Femur (tissue), 1 donor: ENCODE data around the gene EPAS1.
A peak's percentile ranks its signal among the peaks of the same experiment; 100 is the strongest.

Source experiments
- DNase-seq: peaks from one replicate; pipeline ENCODE4 v3.0.0-alpha.2; 2017

The EPAS1 gene

GRCh38 chr2:46367286-46367685 is 70.1 kb downstream of the EPAS1 start:
- DNase-seq = no peak

GRCh38 chr2:46368401-46368800 is 71.2 kb downstream of the EPAS1 start:
- no peak for DNase-seq

- no peak for DNase-seq
Observed at GRCh38 chr2:46369783-46370182, 72.6 kb downstream of the EPAS1 start.

- no peak for DNase-seq
Observed at GRCh38 chr2:46371854-46372253, 74.6 kb downstream of the EPAS1 start.

GRCh38 chr2:46372475-46372874 is 75.3 kb downstream of the EPAS1 start:
- no peak for DNase-seq

DNA sequence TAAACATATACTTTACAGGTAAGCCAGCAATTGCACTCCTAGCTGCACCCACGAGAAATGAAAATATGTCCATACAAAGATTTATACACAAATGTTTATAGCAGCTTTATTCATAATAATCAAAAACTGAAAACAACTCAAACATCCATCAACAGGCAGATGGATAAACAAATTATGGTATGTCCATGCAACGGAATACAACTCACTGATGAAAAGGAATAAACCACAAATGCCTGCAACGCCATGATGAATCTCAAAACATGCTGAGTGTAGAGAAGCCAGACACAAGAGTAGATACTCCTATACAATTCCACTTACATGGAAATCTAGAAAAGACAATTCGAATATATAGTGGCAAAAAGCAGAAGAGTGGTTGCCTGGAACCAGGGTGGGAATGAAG is 76.0 kb downstream of the EPAS1 start:
- no peak for DNase-seq

DNA sequence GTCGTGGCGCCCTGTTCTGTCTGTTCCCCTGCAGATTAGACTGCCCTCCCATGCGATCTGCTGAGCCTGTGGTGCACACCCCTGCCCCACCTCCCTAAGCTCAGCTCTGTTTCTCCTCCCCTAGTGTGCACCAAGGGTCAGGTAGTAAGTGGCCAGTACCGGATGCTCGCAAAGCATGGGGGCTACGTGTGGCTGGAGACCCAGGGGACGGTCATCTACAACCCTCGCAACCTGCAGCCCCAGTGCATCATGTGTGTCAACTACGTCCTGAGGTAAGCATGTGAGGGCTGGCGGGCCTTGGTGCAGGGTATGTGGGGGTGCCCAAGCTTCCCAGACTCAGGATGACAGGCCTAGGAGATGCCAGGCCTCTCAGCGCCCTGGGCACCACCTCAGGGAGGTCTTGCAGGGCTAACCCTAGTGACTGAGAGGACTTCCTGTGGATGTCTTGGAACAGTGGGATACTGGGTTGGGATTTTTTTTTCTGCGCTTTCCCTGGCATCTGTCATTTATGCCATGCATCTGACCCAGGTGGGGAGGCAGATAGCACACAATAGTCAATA is 78.4 kb downstream of the EPAS1 start:
- DNase-seq = peak; percentile 7

GRCh38 chr2:46376586-46376985 is 79.4 kb downstream of the EPAS1 start:
- no peak for DNase-seq

DNA sequence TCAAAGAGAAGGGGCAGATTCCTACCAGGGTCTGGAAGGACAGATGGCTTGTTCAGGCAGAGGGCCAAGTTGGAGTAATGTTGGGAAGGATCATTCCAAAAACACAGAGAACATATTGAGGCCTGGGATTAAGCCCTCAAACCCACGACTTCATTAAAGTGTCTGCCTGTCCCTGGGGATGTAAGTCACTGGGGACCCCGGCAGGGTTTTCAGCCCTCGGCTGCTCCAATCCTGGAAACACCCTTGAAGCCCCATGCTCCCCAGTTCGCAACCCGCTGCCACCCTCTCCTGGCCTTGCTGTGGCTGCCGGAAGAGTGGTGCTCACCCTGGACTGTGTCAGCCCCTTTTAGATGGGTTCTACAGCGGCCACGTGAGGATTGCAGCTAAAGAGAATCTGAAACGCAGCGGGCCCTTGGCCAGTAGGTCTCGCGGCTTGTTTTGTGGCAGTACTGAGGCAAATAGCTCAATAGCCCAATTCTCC is 79.9 kb downstream of the EPAS1 start:
- DNase-seq = no peak

GRCh38 chr2:46377666-46378560 is 80.7 kb downstream of the EPAS1 start:
- no peak for DNase-seq

DNA sequence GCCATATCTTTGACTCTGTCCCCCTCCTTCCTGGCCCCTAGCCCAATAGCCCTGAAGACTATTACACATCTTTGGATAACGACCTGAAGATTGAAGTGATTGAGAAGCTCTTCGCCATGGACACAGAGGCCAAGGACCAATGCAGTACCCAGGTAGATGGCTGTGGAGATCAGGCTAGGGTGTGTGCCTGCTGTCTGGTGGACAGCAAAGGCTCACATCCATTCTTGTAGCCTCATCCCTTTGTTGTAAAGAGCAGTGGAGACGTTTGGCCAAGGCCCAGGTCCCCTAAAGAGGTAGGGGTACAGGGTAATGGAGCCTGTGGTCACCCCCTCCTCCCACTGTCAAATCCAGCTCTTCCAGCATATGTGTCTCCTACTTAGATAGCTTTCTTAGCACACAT is 81.4 kb downstream of the EPAS1 start:
- no peak for DNase-seq

GRCh38 chr2:46379213-46380037 is 82.2 kb downstream of the EPAS1 start:
- no peak for DNase-seq

DNA sequence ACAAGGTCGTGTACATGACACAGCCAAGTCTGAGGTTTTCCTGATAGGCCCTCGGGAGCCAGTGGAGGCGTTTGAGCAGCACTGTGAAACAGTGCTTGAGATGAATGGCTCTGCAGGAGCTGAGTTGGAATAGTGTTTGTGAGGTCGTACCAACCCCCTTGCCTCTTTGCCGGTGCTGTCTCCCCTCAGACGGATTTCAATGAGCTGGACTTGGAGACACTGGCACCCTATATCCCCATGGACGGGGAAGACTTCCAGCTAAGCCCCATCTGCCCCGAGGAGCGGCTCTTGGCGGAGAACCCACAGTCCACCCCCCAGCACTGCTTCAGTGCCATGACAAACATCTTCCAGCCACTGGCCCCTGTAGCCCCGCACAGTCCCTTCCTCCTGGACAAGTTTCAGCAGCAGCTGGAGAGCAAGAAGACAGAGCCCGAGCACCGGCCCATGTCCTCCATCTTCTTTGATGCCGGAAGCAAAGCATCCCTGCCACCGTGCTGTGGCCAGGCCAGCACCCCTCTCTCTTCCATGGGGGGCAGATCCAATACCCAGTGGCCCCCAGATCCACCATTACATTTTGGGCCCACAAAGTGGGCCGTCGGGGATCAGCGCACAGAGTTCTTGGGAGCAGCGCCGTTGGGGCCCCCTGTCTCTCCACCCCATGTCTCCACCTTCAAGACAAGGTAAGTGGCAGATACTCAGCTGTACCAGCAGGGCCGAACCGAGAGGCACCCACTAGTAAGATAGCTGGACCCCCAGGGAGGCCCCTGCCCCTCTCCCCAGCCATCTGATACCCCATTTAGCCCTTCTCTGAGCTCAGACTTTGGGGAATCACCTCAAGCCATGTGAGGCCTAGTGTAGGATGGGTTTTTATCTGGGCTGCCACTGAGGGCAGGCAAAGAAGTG is 83.1 kb downstream of the EPAS1 start:
- no peak for DNase-seq

DNA sequence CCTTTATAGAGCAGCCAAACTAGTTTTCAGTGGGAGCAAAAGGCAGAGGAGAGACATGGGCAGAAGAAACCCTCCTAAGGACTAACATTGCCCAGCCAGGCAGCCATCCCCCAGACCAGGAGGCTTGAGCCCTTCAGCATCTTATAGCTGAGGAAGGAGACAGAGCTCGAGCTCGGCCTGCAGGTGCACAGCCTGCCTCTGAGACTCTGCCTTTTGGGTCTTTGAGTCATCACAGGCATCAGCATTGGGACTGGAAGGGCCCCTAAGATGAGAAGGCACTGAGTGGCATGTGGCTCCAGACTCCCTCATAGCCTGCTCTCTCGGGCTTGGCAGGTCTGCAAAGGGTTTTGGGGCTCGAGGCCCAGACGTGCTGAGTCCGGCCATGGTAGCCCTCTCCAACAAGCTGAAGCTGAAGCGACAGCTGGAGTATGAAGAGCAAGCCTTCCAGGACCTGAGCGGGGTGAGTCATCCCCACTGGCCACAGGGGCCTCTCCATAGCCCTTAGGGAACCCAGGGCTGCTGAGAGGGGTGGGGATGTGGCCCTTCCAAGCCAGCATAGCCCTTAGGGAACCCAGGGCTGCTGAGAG is 84.1 kb downstream of the EPAS1 start:
- no peak for DNase-seq

GRCh38 chr2:46381871-46382270 is 84.7 kb downstream of the EPAS1 start:
- no peak for DNase-seq

GRCh38 chr2:46382331-46383112 is 85.3 kb downstream of the EPAS1 start:
- no peak for DNase-seq

GRCh38 chr2:46383113-46383395 is 85.8 kb downstream of the EPAS1 start:
- DNase-seq = no peak

DNA sequence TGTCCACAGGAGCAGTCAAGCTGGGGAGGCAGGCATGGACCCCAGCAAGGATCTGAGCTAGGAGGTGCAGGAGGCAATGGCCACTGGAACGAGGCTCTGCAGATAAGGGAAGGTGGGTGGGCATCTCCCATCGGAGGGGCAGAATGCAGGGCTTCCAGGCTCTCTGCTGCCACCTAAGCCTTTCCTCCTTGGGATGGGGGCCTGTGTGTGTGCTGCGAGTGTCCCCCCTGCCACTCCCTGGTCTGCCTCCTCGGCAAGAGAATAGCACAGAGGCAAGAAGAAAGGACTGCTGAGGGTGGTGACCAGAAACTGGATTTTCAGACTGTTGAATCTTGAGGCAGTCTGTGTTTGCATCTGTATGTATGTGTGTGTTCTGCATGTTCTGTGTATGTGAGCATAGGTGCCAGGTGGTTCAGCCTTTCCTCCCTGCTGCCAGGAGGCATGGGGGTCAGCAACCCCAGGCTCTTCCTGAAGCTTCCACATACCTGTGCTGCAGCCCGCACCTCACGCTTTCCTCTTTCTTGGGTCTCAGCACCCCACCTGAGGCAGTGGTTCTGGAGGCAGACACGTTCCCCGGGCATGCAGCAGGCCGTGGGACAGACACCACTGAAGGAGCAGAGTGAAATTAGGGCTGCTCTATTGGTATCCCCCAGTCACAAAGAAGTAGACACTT is 86.7 kb downstream of the EPAS1 start:
- no peak for DNase-seq

DNA sequence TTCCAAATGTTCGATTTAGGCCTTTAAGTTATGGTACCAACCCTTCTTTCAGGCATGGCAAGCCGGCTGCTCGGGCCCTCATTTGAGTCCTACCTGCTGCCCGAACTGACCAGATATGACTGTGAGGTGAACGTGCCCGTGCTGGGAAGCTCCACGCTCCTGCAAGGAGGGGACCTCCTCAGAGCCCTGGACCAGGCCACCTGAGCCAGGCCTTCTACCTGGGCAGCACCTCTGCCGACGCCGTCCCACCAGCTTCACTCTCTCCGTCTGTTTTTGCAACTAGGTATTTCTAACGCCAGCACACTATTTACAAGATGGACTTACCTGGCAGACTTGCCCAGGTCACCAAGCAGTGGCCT is 87.2 kb downstream of the EPAS1 start:
- no peak for DNase-seq

- no peak for DNase-seq
Observed at GRCh38 chr2:46385786-46386577, 88.8 kb downstream of the EPAS1 start.
